Measurements from ENCODE around the gene ARHGEF38.

ARHGEF38 gene

DNA sequence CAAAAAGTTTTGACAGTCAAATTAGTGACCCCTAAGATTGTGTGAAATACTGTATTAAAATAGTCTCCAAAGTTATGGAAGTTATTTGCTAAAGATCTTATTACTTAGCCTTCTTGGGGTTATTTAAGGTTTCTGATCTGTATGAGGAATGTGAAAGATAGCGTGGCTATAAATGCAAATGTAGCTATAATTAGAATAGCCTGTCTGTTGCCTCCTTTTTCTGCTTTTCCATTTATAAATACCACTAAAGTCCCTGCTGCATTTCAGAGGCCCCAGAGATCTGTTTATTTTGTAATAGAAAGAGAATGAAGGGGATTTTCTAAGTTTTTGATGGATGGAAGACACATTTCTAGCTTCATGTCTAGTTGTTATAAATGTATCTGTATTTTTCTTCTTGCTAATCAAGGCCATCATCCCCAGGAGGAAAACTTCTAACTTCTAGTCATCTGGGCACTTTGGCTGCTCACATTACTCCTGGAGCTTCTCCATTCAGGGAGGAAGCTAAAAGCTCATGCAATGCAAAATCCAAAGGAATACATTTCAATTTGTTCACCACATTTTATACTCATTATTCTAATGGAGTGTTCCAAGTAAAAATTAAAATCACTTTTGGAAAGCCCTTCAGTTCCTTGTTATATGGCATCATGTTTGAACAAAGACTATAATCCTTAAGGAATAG lies 82.1 kb downstream of the ARHGEF38 start:
- FAIRE-seq (peak; percentile 35), DNase-seq (ENCODE audit: insufficient read length, low spot score) (no peak)
- TF ChIP-seq POU2F2 (IDR thresholded peaks at IDR 0.05; ENCODE audit: low read depth, low read length) (no peak), POLR2A (IDR thresholded peaks at IDR 0.05; ENCODE audit: low read depth, low read length) (no peak), TAF1 (IDR thresholded peaks at IDR 0.05; ENCODE audit: low read depth, low read length) (no peak), POLR2AphosphoS5 (IDR thresholded peaks at IDR 0.05; ENCODE audit: low read depth, low read length) (no peak), PAX5 (IDR thresholded peaks at IDR 0.05; ENCODE audit: insufficient read depth, low read length, severe bottlenecking) (no peak), SPI1 (IDR thresholded peaks at IDR 0.05; ENCODE audit: low read depth, low read length) (no peak)

DNA sequence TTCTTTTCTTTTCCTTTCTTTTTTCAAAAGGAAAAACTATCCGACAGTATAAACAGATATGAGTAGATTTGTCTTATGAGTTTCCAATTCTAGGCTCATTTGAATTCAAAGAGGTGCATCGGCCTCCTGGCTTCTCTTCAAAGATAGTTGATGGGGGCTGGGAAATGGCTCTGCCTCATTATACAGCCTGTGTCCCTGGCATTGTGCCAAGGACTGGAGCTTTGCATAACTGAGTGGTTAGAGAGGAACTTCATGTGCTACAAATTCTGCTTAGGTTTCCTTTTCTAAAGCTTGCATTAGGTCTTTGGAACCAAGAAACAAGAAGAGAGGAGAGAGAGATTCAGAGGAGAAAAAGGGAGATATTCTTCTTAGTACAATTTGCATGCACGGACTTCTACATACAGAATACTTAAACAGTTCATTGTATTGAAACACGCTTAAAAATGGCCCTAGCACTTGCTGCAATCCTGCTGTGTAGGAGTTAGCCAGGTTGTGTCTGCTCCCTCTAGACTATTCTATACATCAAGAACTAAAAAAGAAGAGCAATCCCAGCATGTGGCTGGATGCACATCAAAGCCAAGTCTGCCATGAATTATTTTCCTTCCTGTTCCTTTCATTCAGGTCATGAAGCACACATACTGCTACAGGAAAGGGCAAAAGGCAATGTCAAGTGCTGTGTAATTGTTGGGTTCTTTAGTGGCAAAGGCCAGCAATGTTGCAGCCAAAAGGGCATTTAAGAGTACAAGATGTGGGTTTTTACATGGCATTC lies 85.2 kb downstream of the ARHGEF38 start:
- peak; percentile 85 for FAIRE-seq
- TF ChIP-seq POLR2A (IDR thresholded peaks at IDR 0.05; ENCODE audit: low read depth, low read length) (no peak), PAX5 (IDR thresholded peaks at IDR 0.05; ENCODE audit: insufficient read depth, low read length, severe bottlenecking) (no peak), POLR2AphosphoS5 (IDR thresholded peaks at IDR 0.05; ENCODE audit: low read depth, low read length) (no peak), TAF1 (IDR thresholded peaks at IDR 0.05; ENCODE audit: low read depth, low read length) (no peak), POU2F2 (IDR thresholded peaks at IDR 0.05; ENCODE audit: low read depth, low read length) (peak; percentile 95), SPI1 (IDR thresholded peaks at IDR 0.05; ENCODE audit: low read depth, low read length) (peak; percentile 43)
- peak; percentile 4 for DNase-seq (ENCODE audit: insufficient read length, low spot score)

DNA sequence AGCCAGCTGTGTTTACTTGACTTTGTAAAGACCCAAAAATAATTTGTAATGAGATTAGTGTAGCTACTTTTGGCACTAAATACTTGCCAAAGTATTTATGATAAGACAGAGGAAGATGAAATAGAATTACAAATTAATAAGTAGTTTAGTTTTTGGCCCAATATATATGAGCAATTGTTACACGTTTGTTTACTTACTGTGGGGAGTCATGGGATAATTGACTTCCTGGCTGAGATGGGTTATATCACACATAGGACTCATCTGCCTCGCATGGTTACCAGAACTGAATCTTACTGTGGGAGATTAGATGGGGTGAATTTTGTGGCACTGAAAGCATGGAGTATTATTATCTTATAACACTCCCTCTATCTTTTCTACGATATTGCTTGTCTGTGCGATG lies 89.4 kb downstream of the ARHGEF38 start:
- DNase-seq (ENCODE audit: insufficient read length, low spot score): no peak
- no peak for FAIRE-seq
- TF ChIP-seq PAX5 (IDR thresholded peaks at IDR 0.05; ENCODE audit: insufficient read depth, low read length, severe bottlenecking) (no peak), POLR2A (IDR thresholded peaks at IDR 0.05; ENCODE audit: low read depth, low read length) (no peak), POLR2AphosphoS5 (IDR thresholded peaks at IDR 0.05; ENCODE audit: low read depth, low read length) (no peak), TAF1 (IDR thresholded peaks at IDR 0.05; ENCODE audit: low read depth, low read length) (no peak), SPI1 (IDR thresholded peaks at IDR 0.05; ENCODE audit: low read depth, low read length) (no peak), POU2F2 (IDR thresholded peaks at IDR 0.05; ENCODE audit: low read depth, low read length) (no peak)

DNA sequence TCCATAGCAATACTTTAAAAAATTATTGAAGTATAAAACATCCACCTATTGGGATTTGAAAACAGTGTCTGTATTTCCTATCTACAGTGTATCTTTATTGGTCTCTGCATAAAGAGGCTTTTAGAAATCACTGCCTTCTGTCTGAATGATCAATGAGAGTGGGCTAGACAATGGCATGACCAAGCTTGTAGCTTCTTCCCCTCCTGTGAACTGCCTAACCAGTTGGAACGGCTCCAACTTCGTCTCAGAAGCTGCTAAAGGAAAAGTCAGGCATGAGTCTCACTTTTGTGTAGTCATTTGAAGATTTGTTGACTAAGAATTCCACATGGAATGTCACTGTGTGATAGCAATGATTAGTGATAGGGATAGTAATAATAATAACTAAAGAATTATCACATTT lies 91.8 kb downstream of the ARHGEF38 start:
- DNase-seq (ENCODE audit: insufficient read length, low spot score) (no peak), FAIRE-seq (no peak)
- TF ChIP-seq TAF1 (IDR thresholded peaks at IDR 0.05; ENCODE audit: low read depth, low read length) (no peak), PAX5 (IDR thresholded peaks at IDR 0.05; ENCODE audit: insufficient read depth, low read length, severe bottlenecking) (no peak), SPI1 (IDR thresholded peaks at IDR 0.05; ENCODE audit: low read depth, low read length) (no peak), POLR2AphosphoS5 (IDR thresholded peaks at IDR 0.05; ENCODE audit: low read depth, low read length) (no peak), POLR2A (IDR thresholded peaks at IDR 0.05; ENCODE audit: low read depth, low read length) (no peak), POU2F2 (IDR thresholded peaks at IDR 0.05; ENCODE audit: low read depth, low read length) (no peak)

DNA sequence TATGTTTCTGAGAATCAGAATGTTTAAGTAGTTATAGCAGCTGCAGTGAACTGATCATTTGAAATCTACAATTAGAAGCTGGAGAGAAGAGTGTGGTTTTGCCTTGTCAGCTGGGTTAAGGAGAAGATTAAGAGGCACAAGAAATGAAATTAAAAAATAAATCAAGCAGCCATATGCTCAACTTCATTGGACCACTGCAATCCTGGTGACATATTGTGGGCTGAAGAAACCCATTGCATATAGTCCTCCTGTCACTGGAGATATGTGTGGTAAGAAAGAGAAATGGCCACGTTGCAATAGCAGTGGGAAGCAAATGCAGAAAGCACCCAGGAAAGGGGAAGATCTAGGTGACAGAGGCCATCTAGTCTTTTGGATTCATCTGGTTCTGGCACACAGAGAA lies 93.0 kb downstream of the ARHGEF38 start:
- TF ChIP-seq PAX5 (IDR thresholded peaks at IDR 0.05; ENCODE audit: insufficient read depth, low read length, severe bottlenecking) (no peak), POLR2A (IDR thresholded peaks at IDR 0.05; ENCODE audit: low read depth, low read length) (no peak), SPI1 (IDR thresholded peaks at IDR 0.05; ENCODE audit: low read depth, low read length) (no peak), POU2F2 (IDR thresholded peaks at IDR 0.05; ENCODE audit: low read depth, low read length) (no peak), POLR2AphosphoS5 (IDR thresholded peaks at IDR 0.05; ENCODE audit: low read depth, low read length) (no peak), TAF1 (IDR thresholded peaks at IDR 0.05; ENCODE audit: low read depth, low read length) (no peak)
- DNase-seq (ENCODE audit: insufficient read length, low spot score) (no peak), FAIRE-seq (no peak)

DNA sequence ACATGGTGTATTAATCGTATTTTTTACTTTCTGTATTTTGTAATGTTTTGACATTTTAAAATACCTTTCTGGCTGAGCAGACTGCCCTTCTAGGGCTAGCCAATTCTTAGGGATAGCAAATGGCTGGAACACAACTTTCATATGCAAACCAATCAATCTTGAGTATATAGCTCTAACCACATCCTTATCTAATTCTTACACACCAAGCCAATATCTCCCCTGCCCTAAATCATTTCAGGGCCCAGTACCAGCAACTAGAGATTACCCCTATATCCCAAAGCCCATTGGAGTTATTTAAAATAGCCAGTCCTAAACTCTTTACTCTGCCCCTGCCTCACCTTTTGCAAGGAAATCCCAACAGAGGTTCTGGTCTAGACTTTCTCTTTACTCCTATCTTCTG lies 97.8 kb downstream of the ARHGEF38 start:
- no peak for DNase-seq (ENCODE audit: insufficient read length, low spot score)
- TF ChIP-seq POLR2A (IDR thresholded peaks at IDR 0.05; ENCODE audit: low read depth, low read length) (no peak), TAF1 (IDR thresholded peaks at IDR 0.05; ENCODE audit: low read depth, low read length) (no peak), POU2F2 (IDR thresholded peaks at IDR 0.05; ENCODE audit: low read depth, low read length) (no peak), PAX5 (IDR thresholded peaks at IDR 0.05; ENCODE audit: insufficient read depth, low read length, severe bottlenecking) (no peak), POLR2AphosphoS5 (IDR thresholded peaks at IDR 0.05; ENCODE audit: low read depth, low read length) (no peak), SPI1 (IDR thresholded peaks at IDR 0.05; ENCODE audit: low read depth, low read length) (no peak)
- FAIRE-seq: no peak

DNA sequence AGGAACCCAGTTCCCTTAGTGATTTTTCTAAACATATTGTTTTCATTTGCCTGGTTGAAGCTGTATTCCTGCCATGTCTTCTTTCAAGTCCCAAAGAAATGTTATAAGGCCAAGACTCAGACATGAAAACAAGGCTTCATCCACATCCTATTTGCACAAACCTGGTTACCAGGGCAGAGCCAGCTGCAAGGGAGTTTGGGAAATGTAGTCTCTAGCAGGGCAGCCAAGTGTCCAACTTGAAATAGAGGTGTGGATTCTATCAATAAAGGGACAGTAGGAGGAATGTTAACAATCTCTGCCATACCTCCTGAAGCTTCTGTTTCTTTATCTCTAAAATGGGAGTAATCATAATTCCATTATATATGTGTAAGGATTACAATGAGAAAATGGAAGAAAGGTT lies 99.5 kb downstream of the ARHGEF38 start:
- DNase-seq (ENCODE audit: insufficient read length, low spot score) (no peak), FAIRE-seq (no peak)
- TF ChIP-seq POLR2AphosphoS5 (IDR thresholded peaks at IDR 0.05; ENCODE audit: low read depth, low read length) (no peak), PAX5 (IDR thresholded peaks at IDR 0.05; ENCODE audit: insufficient read depth, low read length, severe bottlenecking) (no peak), POLR2A (IDR thresholded peaks at IDR 0.05; ENCODE audit: low read depth, low read length) (no peak), TAF1 (IDR thresholded peaks at IDR 0.05; ENCODE audit: low read depth, low read length) (no peak), POU2F2 (IDR thresholded peaks at IDR 0.05; ENCODE audit: low read depth, low read length) (no peak), SPI1 (IDR thresholded peaks at IDR 0.05; ENCODE audit: low read depth, low read length) (no peak)

DNA sequence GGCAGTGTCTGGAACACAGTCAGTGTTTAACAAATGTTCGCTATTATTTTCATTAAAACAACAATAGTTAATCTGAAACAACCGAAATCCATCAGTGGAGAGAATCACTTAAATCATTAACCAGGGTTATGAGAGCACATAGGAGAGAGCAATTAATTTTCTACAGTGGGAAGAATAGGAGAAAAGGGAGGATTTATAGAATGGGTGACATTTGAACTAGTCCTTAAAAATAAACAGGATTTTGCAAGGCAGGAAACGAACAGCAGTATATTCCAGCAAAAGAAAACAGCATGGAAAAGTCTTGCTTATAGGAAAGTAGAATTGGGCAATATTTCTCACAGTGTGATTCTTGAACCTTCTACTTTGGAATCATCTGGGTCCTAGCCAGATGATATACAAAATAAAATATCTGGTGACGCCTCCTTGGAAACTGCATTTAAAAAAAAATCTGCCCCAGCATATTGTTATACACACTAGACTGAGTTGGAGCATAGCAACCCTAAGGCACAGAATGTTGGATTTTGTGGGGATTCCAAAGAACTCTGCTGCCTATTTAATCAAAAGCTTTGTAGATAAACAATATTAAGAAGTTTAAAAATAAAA lies 100.0 kb downstream of the ARHGEF38 start:
- DNase-seq (ENCODE audit: insufficient read length, low spot score) (no peak), FAIRE-seq (no peak)
- TF ChIP-seq POU2F2 (IDR thresholded peaks at IDR 0.05; ENCODE audit: low read depth, low read length) (no peak), POLR2AphosphoS5 (IDR thresholded peaks at IDR 0.05; ENCODE audit: low read depth, low read length) (no peak), SPI1 (IDR thresholded peaks at IDR 0.05; ENCODE audit: low read depth, low read length) (no peak), PAX5 (IDR thresholded peaks at IDR 0.05; ENCODE audit: insufficient read depth, low read length, severe bottlenecking) (no peak)

DNA sequence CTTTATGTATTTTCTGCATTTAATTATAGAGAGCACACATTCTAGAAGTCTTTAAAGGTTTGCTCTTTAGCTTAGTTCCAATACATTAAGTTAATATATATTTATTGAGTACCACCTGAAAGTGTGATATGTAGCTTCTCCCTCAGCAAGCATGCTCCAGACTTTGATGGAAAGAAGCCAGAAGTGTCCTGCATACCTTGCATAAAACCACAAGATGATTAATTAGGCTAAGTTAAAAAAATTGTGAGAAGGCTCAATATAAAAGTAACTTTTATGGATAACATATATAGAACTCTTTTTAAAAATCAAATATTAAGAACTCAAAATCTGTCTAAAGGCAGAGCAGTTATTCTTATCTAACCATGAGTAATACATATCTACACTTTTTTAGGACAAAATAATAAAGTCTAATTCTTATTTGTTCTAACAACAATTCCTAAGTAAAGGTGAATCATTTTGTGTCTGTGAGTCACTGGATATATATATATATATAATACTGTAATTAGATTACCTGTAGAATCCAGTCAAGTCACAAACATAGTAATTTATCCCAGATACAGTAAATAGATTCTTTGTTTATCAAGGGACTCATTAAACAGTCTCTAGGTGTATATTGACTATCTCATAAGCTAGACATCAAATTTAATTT lies 104.8 kb downstream of the ARHGEF38 start:
- no peak for FAIRE-seq
- TF ChIP-seq POLR2AphosphoS5 (IDR thresholded peaks at IDR 0.05; ENCODE audit: low read depth, low read length): no peak
- no peak for TF ChIP-seq POU2F2 (IDR thresholded peaks at IDR 0.05; ENCODE audit: low read depth, low read length)
- TF ChIP-seq PAX5 (IDR thresholded peaks at IDR 0.05; ENCODE audit: insufficient read depth, low read length, severe bottlenecking): no peak
- no peak for TF ChIP-seq TAF1 (IDR thresholded peaks at IDR 0.05; ENCODE audit: low read depth, low read length)
- no peak for TF ChIP-seq SPI1 (IDR thresholded peaks at IDR 0.05; ENCODE audit: low read depth, low read length)
- TF ChIP-seq POLR2A (IDR thresholded peaks at IDR 0.05; ENCODE audit: low read depth, low read length): no peak
- DNase-seq (ENCODE audit: insufficient read length, low spot score): no peak

All from GM12891 (cell line).